ENCODE data around the gene SMYD3.
"Not testable (repeated sequence)": the region's sequence is repeated elsewhere in the genome, so short reads cannot be mapped to it uniquely, and the experiment has no call there.

The SMYD3 gene

GRCh38 chr1:245983294-245983967 lies 523.6 kb downstream of the SMYD3 start:
- TF ChIP-seq ZFX (IDR thresholded peaks at IDR 0.05) (no peak), CTCF (conservative IDR thresholded peaks at IDR 0.05) (no peak)

GRCh38 chr1:245979589-245979988 lies 527.5 kb downstream of the SMYD3 start:
- H3K27ac ChIP-seq: no peak overlapping the region
- TF ChIP-seq CTCF (conservative IDR thresholded peaks at IDR 0.05) (no peak), ZFX (IDR thresholded peaks at IDR 0.05) (no peak)

More at GRCh38 chr1:245983294-245983967, 523.6 kb downstream of the SMYD3 start:
- H3K27ac ChIP-seq: no peak overlapping the region

- no peak overlapping the region for H3K27ac ChIP-seq
- TF ChIP-seq ZFX (IDR thresholded peaks at IDR 0.05): no peak
Observed at GRCh38 chr1:245978915-245979314, 528.2 kb downstream of the SMYD3 start.

GRCh38 chr1:245972476-245972875 lies 534.6 kb downstream of the SMYD3 start:
- H3K27ac ChIP-seq: no peak overlapping the region
- TF ChIP-seq ZFX (IDR thresholded peaks at IDR 0.05) (no peak), CTCF (conservative IDR thresholded peaks at IDR 0.05) (no peak)

GRCh38 chr1:245971711-245972085 lies 535.4 kb downstream of the SMYD3 start:
- TF ChIP-seq ZFX (IDR thresholded peaks at IDR 0.05) (no peak), CTCF (conservative IDR thresholded peaks at IDR 0.05) (no peak)

GRCh38 chr1:245971076-245971710 lies 535.9 kb downstream of the SMYD3 start:
- not testable (repeated sequence) for H3K27ac ChIP-seq

More at GRCh38 chr1:245971711-245972085, 535.4 kb downstream of the SMYD3 start:
- no peak overlapping the region for H3K27ac ChIP-seq

GRCh38 chr1:245969283-245969682 lies 537.8 kb downstream of the SMYD3 start:
- no peak overlapping the region for H3K27ac ChIP-seq
- no peak for TF ChIP-seq CTCF (conservative IDR thresholded peaks at IDR 0.05)
- no peak for TF ChIP-seq ZFX (IDR thresholded peaks at IDR 0.05)

GRCh38 chr1:245968775-245969174 lies 538.3 kb downstream of the SMYD3 start:
- H3K27ac ChIP-seq: no peak overlapping the region
- TF ChIP-seq CTCF (conservative IDR thresholded peaks at IDR 0.05) (no peak), ZFX (IDR thresholded peaks at IDR 0.05) (no peak)

All from C4-2B (cell line).